ENCODE measurements around the gene SYT17.

SYT17 gene

DNA sequence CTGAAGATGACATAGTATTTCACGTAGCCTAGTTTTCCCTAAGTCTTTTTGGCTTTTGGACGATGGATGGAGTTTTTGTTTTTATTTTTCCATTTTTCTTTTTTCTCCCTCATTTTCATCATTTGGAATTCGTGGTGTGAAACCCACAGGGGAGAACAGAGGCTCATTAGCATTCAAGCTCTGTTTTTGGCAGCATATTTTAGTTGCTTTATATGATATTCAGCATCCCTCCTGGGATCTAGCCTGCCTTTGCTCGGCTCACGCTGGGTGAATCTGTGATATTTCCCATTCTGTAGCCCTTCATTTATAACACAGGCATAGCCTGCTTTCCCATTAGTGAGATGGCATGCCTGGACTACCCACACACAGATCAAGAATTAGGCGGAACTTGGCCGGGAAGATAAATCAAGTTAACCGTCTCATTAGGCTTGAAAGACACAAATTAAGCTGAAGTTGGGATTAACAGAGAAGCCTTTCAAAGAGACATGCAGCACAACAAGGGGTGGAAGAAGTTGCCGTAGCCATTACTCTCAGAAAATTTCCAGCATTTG, 97.4 kb downstream of the SYT17 start:
- no peak for DNase-seq (ENCODE audit: low spot score)

DNA sequence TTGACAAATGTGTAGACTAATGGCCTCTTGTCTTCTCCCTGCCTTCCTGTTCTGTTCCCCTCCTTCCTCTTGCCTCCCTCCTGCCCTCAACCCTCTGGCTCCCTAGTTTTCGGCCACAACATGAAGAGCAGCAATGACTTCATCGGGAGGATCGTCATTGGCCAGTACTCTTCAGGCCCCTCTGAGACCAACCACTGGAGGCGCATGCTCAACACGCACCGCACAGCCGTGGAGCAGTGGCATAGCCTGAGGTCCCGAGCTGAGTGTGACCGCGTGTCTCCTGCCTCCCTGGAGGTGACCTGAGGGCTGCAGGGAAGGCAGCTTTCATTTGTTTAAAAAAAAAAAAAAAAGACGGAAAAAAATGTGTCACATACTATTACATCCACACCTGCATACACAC, 98.7 kb downstream of the SYT17 start:
- DNase-seq (ENCODE audit: low spot score) = no peak

DNA sequence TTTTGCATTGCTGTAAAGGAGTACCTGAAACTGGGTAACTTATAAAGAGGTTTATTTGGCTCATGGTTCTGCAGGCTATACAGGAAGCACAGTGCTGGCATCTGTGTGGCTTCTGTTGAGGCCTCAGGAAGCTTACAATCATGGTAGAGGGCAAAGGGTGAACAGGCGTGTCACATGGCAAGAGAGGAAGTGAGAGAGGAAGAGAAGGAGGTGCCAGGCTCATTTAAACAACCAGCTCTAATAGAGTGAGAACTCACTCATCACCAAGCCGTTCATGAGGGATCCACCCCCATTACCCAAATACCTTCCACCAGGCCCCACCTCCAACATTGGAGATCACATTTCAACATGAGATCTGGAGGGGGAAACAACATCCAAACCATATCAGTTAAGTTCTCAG, 101.1 kb downstream of the SYT17 start:
- no peak for DNase-seq (ENCODE audit: low spot score)

DNA sequence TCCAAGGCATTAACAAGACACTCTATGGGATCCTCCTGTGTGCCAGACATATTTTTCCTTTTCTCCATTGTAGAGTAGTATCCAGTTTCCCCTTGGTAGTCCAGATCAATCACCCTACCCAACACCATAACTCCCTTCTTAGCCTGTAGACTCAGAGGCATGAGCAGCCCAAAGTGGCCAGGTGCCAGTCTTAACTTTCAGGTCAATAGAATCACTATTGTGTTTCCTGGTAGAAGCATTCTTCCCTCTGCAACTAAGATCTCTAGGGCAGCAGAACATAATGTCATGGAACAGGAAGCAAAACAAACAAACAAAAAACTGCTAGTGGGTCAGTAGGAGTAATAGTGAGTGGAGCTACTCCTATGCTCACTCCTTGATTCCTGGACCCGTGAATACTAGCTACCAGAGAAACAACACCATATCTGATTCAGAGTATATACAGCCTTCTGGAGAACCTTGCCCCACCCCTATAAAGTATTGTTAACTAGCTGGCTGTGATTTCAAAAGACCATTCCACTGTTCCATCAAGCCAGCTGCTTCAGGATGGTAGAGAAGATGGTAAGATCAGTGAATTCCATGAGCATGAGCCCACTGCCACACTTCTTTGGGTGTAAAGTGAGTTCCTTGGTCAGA, 106.2 kb downstream of the SYT17 start:
- no peak for DNase-seq (ENCODE audit: low spot score)

DNA sequence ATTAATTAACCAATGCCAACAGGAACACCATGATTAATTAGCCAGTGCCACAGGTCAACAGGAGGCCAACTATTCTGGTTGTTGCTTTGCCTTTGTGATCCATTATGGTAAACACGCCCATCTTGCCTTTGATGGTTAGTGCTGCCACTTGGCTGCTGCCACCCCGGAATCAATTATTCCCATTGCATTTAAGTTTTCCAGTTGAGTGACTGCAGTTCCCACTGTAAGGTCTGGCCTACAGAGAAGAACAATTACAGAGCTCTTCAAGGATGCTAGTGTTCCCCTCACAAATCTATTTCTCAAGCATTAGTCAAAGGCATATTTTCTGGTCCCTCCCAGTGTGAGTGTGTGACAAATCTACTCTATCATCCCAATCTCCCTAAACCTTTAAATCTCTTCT, 110.4 kb downstream of the SYT17 start:
- DNase-seq (ENCODE audit: low spot score) = no peak

DNA sequence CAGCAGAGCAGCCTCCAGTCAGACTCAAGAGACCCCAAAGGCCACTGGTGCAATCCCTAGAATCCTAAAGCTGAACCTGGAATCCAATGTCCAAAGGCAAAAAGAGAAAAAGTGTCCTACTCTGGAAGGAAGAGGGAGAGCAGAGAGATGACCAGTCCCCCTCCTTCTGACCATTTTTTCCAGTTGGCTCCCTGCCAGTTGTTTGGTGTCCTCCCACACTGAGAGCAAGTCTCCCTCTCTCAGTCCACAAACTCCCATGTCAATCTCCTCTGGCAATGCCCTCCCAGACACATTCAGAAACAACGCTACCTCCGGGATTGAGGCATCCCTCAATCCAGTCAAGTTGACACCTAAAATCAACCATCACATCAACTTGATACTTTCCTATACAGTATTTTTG, 113.2 kb downstream of the SYT17 start:
- DNase-seq (ENCODE audit: low spot score) = no peak

DNA sequence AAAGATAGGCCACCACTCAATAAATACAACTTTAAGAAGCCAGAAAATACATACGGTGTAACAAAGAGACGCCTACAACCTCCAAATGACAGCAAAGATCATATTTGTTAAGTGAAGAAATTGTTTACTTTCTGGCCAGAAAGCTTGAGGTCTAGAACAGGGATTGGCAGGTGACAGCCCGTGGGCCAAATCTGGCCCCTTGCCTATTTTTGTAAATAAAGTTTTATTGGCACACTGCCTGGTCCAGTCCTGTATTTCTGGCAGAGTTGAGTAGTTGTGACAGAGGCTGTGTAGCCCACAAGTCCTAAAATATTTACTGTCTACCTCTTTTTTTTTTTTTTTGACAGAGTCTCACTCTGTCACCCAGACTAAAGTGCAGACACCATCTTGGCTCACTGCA, 114.1 kb downstream of the SYT17 start:
- no peak for DNase-seq (ENCODE audit: low spot score)

DNA sequence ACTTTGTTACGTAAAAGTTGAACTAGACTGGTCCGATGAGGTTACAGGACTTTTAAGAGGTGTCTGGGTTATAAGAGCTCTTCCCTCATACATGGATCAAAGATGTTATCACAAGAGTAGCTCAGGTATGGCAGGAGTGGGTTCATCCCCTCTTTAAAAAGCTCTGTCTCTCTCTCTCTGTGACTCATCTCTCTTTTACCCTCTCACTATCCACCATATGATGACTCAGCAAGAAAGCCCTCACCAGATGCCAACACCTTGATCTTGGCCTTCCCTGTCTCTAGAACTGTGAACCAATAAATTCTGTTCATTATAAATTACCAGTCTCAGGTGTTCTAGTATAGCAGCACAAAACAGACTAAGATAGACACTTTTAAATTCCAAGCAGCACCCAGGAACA, 115.6 kb downstream of the SYT17 start:
- no peak for DNase-seq (ENCODE audit: low spot score)

DNA sequence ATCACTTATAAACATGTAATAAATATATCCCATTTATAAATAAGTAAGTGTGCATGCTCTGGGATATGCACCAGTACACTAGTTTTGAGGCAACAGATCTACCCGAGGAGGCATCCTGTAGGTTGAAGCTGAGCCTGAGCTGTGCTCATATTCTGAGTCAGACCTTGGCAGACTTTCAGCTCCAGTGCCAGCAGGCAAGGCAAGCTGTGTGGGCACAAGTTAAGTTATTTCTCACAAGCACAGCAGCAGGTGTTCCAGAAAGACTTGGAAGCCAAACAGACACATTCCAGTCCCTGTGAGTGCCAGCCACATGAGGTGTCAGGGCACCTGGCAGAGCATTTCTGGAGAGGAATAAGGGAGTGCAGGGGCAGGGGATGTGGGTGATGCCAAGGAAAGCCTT, 116.2 kb downstream of the SYT17 start:
- DNase-seq (ENCODE audit: low spot score) = no peak

DNA sequence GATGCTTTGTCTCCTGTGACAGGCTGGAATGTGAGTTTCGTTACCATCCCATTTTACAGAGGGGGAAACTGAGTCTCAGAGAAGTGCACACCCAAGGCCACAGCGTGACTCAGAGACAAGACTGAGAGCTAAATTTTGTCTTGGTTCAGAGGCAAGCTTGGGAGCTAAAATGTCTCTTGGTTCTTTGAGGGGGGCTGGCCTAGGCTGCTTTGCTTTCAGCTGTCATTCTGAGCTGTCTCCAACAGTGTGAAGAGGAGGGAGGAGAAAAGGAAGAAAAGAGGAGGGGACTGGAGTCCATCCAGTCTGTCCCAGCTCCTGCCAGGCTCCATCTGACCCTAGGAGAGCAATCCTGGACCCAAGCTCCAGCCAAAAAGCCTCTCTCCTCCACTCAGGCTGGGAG, 117.4 kb downstream of the SYT17 start, which contains the start of gene CLEC19A:
TSS of gene CLEC19A (plus strand) at position 301 of the 400 bp plus-strand sequence. CDS start 121 bp downstream, outside the sequence.
- no peak for DNase-seq (ENCODE audit: low spot score)

DNA sequence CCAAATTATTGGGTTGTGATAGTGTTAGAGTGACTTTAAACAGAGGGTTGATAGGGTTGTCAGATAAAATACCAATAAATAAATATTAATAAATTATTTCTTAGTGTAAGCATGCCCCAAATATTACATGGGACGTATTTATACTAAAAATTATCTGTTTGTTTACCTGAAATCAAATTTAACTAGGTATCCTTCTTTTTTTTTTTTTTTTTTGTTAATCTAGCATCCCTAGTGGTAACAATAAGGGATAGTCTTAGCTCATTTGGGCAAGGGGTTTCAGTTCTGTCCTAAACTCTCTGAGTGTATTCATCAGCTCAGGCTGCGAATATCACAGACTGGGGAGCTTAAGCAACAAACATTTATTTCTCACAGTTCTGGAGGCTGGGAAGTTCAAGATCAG, 118.8 kb downstream of the SYT17 start:
- DNase-seq (ENCODE audit: low spot score) = no peak

DNA sequence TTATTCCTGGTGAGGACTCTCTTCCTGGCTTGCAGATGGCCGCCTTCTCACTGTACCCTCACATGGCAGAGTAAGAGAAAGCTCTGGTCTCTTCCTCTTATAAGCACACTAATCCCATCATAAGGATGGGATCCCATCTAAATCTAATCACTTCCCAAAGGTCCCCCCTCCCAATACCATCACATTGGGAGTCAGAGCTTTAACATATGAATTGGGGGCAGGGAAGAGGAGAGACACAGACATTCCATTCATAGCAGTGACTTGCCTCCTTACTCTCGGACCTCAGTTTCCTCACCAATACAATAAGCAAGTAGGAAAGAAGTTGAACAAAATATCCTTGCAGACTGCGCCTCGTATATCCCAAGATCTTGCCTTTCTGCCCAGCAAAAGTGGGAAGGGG, 119.2 kb downstream of the SYT17 start:
- DNase-seq (ENCODE audit: low spot score) = no peak

DNA sequence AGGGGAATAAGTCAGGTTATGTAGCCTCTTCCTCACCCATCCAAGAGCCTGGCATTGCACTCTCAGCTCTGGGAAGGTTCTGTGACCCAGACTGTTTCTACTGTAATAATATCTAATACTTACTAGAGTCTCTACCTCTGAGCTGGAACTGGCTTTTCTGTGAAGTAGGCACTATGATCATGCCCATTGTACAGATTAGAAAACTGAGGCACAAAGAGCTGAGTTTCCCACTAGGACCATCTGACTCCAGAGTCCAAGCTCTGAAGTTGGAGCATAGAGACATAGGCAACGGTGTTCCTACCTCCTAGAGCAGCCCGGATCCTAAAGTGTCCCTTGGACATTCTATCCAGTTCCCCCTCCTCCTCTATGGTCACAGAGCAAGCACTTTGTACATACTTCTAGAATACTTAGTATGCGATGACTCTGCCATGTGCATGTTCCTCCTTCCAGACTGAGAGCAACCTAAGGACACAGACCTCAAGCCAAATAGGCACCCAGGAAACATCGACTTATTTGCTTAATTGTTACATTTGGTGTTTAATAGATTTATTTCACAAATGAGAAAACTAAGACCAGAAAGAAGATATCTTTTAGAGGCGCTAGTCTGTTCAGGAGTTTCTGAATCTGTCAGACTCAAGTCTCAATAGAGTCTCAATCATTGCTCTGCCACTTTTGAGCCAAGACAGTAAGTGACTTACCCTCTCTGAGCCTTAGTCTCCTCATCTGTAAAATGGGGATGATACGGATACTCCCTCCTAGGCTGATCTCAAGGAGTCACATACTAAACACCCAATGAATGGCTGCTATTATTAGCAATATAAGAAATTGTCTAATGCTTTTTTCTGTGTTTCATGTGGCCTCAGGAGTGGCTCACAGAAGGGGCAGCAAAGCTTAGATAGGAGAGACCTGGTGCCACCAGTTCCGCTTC, 121.1 kb downstream of the SYT17 start:
- no peak for DNase-seq (ENCODE audit: low spot score)

DNA sequence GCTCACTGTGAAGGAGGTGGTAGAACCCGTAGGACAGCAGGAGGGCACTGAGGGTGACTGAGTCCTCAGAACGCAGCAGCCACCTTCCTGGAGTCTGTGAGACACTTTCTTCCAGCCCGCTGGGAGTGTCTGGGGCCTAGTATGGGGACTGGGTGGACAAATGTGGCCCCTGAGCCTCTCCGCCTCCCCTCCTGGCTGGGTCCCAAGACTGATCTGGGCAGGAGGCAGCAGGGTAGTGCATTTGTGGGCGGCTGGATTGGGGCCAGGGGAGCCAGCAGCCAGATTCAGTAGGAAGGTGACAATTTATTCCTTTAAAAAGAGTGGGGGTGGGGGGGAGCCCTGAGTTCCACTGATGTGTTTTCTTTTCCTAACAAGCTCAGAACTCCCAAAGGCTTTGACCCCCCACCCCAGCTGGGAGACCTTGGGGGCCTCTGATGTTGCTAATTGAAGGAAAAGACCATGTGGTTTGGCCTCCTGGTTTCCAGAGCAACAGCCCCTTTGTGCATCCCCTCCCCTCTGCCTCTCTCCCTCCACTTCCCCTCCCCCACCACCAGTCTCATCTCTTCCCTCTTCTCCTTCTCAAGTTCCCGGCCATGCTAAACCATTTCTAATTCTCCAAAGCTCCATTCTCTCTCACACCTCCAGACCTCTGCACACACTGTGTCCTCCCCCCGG, 121.9 kb downstream of the SYT17 start:
- no peak for DNase-seq (ENCODE audit: low spot score)

DNA sequence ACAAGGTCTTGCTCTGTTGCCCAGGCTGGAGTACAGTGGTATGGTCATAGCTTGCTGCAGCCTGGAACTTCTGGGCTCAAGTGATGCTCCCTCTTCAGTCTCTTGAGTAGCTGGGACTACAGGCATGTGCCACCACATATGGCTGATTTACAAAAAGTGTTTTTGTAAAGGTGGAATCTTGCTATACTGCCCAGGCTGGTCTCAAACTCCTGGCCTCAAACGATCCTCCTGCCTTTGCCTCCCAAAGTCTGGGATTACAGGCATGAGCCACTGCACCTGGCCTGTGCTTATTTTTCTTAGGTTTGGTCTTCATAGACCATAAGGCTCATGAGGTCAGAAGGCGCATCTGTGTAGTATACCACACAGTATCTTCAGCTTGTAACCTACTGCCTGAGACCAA, 122.8 kb downstream of the SYT17 start:
- no peak for DNase-seq (ENCODE audit: low spot score)

DNA sequence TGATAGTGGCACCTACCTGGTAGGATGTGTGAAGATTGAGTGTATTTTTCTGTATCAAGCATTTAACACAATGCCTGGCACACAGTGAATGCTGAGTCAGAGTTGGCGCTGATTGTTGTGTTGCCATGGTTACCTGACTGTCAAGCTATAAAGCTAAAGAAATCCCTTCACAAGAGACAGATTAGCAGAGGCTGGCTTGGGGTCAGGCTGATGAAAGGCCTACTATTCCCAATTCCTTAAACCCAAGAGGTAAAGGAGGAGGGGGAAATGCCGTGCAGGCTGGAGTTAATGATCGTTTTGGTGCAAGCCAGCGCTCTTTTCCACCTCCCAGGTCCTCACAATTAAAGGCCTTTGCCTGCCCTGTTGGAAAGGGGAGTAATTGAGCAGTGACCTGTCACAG, 123.4 kb downstream of the SYT17 start:
- DNase-seq (ENCODE audit: low spot score) = no peak

DNA sequence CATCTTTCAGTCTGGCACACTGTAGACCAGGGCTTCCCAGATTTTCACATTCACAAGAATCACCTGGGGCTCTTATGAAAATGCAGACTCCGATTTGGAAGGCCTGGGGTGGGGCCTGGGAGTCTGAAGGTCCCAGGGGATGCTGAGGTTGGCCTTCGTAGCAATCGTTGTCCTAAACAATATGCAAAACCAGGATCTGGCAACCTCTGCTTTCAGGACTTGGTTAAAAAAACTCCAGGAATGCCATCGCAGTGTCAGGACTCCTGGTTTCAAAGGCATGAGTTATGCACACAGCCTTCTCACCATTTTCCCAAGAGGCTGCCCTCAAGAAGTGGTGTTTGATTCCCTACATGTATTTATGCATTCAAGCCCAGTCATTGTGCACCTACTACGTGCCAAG, 124.1 kb downstream of the SYT17 start:
- DNase-seq (ENCODE audit: low spot score) = no peak

DNA sequence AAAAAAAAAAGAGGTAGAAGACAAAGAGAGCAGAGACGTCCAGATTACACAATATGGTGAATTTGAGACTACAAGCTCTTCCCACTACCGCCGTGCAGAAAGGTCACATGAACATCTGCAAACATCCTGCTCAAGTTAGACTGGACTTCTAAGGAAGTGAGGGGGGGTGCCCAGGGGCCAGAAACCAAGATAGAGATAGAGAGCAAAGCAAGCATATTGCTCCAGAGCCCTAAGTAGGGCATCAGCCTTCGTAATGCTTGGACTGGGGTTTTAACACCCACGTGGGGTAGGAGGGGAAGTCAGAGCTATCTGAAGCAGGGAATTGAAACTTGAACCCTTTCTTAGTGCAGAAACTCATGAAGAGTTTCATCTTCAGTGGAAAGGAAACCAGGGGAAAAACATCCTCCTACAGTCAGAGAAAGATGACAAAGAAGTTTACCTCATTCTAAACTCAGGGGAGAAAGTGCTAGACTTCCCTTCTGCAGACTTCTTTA, 126.2 kb downstream of the SYT17 start:
- DNase-seq (ENCODE audit: low spot score) = no peak

DNA sequence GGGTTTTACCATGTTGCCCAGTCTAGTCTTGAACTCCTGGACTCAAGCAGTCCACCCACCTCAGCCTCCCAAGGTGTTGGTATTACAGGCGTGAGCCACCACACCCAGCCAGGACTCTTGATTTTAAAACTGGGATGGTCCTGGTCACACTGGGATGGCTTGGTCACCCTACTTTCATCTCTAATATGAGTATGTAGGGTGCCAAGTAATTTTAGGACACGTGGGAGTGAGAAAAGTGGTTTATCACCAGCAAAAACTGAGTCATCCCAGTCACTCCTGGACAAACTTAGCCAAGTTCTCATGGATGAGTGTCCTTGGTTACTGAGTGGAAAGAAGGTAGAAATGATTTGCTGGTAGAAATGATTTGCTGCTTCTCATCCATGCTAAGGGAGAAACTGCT, 127.4 kb downstream of the SYT17 start:
- no peak for DNase-seq (ENCODE audit: low spot score)

DNA sequence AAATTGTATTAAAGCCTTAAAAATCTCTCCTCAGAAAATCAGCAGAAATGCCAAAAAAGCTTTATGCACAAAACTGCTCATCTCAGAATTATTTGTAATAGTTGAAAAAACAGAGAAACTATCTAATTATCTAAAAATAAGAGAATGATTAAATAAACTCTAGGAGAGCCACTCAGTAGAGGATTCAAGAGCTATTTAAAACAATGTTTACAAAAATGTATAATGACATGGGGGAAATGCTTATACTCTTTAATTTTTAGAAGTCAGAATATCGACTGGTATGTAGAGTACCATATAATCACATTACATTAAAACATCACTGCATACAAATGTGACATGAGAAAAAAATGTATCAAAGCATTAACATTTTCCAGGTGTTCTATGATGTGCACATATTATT, 129.4 kb downstream of the SYT17 start:
- no peak for DNase-seq (ENCODE audit: low spot score)

DNA sequence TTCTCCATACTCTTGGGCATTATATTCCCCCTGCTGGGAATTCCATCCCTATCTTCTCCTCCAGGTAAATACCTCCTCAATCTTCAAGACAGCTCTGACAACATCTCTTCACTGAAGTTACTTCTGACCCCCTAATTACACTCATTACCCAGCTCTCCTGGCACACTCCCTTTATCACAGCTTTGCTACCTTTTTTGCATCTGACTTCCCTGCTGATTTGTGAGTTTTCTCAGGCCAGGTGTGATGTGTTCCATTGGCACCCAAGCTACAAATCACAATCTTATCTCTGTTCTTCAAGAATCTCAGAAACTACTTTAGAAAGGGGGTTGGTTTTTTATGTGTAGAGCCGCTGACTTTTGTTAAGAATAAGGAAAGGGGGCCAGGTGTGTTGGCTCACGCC, 131.5 kb downstream of the SYT17 start:
- DNase-seq (ENCODE audit: low spot score) = no peak

DNA sequence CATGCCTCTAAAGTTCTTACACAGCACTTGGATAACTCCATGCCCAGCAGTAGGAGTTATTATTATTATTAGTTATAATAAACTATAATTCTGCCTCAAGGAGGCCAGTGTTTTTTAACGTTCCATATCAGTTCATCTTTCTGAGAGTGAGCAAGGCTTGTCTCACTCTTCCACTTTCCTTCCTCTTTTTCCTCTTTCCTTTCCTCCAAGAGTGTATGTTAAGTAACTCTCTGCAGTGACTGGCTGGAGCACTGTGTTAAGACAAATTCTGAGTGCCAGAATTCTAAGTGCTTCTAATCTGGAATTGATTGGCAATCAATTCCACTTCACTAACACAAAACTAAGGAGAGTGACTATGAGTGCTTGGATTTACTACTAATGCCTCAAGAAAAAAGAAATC, 133.9 kb downstream of the SYT17 start:
- DNase-seq (ENCODE audit: low spot score) = no peak

DNA sequence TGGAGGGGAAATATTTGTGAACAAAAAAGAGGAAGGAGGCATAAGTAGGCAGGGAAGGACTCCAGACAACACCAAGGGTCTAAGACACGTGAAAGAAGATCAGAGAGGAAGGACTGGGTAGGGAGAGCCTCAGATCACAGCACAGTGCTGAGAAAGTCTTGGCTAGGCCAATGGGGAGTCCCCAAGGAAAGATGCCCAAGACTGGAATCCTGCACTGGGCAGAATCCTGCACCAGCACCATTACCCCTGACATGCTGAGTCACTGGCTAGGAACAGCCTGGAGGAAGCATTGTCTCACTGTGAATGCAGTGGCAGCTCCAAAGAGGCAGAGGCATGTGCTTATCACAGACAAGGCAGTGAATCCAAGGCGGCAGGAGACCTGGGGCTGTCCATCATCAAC, 136.7 kb downstream of the SYT17 start:
- no peak for DNase-seq (ENCODE audit: low spot score)

Data from HuH-7.5 (cell line).